Measurements from ENCODE around the gene ZMYND10.

Gene ZMYND10

DNA sequence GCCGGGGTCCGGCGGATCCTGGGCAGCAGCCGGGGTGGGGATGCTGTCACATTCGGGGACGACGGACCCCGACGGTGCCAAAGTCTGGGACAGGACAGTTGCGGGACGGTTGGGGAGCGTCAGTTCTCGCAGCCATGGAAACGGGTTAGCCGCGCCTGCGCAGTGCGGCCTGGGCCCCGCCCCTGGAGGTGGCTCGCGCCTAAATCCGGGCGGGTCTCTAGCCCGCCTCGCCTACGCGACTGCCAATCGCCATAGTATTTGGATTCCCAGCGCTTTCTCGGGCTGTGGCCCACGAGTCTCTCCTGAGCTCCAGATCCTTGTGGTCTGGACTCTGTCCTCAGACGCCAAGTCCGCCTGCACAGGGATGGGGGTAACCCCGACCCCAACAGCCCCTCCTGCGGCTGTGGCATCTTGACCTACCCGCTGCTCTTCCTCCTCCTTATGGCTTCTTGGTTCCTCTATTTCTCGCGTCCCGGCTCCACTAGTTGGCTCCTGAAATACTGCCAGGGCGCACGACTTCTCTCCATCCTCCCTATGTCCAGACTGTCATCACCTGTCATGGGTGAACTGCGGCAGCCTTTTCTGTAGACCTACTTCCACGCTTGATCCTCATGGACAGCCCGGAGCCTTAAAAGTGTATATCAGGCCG, at the start of gene ZMYND10:
Gene ZMYND10, minus strand, starts transcription at position 147 of the 649 bp plus-strand sequence. CDS start 153 bp downstream, outside the sequence.
- DNase-seq = no peak

- DNase-seq = no peak
Observed at GRCh38 chr3:50393061-50393460, 47.5 kb upstream of the ZMYND10 start.

DNA sequence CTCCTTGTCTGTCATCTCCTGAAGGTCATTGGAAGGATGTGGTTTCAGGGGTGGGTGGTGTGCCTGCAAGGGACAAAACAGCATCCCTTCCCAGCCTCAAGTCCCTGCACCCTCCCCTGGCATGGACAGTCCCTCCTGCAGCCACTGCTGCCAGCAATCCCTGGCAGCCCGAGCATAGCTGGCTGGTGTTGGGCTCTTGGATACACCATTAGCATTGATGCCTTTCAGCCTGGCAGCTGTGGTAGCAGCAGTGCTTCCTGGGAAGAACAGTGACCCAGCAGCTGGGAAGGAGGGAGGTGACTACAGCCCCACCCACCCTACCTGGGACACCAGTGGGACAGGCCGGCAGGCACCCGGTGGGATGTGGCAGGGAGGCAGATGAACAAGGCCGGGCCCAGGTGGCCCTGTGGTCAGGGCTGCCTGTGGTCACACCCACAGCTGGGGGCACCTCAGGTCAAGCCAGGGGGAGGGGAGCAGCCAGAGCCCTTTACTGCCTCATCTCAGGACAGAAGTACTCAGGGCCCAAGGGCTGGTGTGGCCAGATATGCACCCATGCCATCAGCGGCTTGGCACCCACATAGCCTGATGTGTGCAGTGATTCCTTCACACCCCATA, 46.7 kb upstream of the ZMYND10 start:
- no peak for DNase-seq

- DNase-seq = peak; percentile 52
Observed at GRCh38 chr3:50390508-50391224, 45.1 kb upstream of the ZMYND10 start.

DNA sequence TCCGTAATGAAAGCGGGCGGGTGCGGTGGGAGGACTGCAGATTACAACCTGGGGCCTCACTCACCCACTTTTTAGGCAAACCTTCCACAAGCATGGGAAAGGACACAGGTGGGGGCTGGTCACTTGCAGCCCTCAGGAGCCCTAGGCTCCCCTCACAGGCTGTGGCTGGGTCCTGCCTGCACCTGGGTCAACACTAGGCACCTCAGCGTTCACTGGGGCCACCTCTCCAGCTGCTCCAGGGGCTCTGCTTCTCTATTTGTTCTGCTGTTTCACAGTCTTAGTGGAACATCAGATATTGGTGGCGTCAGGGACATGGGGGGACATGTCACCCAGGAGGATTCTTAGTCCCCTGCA, 43.9 kb upstream of the ZMYND10 start:
- no peak for DNase-seq

DNA sequence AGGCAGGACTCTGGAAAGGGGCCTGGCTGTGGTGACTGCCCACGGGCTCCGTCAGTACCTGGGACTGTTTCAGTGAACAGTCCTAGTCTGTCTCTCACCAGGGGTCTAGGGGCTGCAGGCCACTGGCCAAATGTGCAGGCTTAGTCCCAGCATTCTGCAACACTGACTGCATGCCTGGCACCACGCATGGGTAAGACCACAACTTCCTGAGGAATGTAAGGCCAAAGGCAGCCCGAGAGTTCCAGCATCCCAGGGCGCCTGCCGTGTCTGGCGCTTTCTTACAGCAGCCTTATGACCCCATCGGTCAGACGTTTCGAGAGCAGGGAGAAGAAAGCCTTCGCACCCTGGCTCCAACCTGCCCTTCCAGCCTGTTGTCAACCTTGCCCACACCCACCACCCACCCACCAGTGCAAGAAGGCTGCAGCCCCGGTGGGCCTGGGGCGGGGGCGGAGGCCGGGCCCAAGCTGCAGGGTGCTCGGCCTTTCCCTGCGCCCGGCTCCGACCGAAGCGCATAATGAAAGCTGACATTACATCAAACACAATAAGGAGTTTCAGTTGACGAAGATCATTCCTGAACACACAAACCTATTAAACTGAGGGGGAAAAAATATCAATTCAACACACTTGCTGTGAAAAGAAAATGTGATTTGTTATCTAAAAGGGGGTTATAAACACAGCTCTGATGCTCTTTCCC, 43.3 kb upstream of the ZMYND10 start:
- no peak for DNase-seq

GRCh38 chr3:50388016-50388719, 42.6 kb upstream of the ZMYND10 start:
- DNase-seq = no peak

DNA sequence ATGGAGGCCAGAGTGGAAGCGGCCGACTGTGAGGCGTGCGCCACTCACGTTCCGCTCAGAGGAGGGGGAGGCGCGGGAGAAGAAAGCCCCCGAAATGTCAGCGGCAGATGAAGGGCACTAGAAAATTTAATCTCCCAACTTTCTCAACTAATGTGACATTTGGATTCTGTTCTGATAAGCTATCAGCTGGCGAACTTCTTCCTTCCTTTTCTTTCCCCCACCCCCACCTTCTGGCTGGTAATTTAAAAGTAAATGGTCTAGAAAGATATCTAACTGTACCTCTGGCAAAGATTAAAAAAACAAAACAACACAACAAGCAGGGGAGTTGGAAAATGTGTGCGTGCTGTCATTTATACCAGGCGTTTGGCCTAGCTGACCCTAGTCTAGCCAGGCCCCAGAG, 40.2 kb upstream of the ZMYND10 start:
- DNase-seq = no peak

DNA sequence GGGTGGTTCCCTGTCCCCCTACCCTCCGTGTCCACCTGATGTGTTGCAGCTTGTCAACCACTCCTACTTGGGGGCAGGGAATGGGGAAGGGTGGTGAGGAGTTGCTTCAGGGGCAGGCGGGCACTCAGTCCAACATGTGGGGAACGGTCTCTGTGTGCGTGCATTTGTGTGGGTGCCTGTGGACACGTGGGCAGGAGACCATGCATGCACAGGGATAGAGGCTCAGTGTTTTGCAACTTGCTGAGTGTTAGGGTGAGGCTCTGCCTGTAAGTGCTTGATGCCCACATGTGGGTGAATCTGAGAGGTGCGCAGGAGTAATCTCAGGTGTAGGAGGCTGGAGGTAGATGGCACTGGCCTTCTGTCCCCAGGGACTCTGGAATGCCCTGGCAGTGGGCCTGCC, 38.2 kb upstream of the ZMYND10 start:
- DNase-seq = no peak

- no peak for DNase-seq
Observed at GRCh38 chr3:50382722-50383121, 37.2 kb upstream of the ZMYND10 start.

DNA sequence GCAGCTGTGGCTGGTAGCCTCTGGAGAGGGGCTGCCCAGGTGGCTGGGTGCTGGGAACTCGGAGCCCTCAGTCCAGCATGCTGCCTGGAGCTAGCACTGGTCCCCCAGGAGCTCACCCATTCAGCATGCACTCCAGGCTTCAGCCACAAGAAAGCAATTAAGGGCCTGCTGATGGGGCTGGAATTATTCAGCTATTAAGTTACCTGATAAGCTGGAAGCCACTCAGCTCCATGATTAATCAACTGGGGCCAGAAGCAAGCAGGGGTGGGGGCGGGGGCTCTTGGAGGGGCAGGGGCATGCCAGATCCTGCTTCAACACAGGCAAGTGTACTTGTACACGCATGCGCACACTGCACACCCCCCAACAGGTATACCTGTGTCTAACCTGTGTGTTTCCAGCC, 35.9 kb upstream of the ZMYND10 start:
- DNase-seq = peak; percentile 35

DNA sequence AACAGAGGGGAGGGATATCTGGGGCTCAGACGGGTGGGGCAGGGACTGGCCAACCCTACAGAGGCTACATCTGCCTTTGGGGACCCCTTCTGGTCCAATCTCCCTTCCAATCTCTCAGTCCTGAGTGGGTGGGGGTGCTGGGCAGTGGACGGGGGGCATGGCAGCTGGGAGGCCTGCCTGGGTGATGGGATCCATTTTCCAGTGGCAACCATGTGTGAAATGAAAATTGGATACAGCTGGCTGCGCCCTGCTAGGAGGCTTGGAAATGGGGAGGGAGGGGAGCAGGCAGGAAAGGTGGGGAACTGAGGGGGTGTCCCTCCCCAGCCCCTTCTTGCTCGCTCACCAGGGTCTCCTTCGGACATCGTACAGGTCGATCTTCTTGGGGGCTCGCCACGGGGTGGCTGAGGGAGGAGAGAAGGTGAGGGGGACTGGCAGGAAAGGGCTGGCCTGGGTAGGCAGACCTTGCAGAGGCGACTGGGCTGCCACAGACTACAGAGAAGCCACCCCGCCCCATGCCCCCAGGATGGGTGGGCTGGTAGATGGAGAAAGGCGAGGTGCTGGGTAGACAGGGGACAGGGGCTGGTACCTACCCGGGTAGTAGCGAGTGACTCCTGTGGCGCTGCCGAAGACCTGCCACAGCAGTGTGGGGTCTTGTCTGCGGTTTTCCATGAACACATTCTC, 35.0 kb upstream of the ZMYND10 start:
- no peak for DNase-seq

DNA sequence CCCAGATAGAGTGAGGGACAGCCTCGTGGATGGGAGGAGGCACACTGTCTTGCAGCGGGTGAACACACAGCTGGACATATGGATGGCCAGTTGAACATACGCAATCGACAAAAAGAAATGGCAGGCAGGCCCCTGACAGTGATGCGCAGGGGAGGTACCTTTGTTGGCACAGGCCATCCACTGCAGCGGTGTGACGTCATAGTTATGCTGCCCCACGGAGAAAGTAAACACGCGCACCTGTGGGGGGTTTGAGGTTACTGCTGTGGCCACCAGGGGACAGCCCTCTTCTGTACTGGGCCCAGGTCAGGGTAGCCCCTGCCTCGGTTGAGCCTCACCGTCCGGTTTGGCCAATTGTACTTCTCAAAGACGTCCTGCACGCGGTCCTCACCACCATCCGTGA, 33.2 kb upstream of the ZMYND10 start:
- no peak for DNase-seq

DNA sequence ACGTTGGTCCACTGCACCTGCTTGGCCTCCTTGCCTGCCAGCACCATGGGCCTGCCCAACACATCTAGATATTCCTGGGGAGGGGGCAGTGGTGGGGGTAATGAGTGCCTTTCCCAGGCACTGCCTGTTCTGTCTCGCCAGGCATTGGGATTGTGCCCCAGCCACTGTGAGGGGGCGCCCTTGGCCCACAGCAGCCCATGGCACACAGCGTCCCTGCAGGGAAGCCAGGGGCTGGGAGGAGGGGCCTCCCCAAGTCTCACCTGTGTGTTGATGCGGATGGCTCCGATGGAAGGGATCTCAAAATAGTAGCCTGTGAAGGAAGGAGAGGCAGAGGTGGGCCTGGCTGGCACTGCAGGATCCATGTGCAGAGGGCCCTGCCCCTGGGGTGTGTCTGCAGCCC, 32.5 kb upstream of the ZMYND10 start:
- no peak for DNase-seq

DNA sequence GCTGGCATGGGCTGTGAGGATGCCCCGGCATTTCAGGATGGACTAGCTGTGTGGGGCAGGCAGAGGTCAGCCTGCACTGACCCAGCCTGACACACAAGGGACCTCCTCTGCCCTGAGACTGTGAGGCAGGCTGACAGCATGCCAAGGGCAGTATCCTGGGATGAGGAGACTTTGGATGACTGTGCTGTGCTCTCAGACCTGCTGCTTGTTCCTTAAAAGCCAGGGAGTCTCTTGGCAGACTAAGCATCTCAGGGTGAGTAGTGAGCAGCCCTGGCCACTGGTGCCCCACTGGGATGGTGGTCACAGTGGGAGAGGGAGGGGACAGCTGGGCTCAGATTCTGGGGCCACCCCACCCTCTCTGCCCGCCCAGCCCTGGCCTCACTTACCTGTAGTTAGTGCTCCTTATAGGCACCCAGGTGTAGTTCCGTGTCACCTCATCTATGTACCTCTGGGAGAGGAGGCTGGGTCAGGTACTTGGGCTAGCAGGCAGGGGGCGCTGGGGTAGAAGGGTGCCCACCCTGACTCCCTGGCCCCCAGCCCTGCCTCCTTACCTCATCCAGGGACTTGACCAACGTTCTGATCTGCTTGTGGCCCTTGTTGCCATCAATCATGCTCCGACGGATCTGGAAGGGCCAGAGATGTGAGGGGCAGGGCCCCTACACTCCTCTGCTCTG, 29.9 kb upstream of the ZMYND10 start:
- no peak for DNase-seq

DNA sequence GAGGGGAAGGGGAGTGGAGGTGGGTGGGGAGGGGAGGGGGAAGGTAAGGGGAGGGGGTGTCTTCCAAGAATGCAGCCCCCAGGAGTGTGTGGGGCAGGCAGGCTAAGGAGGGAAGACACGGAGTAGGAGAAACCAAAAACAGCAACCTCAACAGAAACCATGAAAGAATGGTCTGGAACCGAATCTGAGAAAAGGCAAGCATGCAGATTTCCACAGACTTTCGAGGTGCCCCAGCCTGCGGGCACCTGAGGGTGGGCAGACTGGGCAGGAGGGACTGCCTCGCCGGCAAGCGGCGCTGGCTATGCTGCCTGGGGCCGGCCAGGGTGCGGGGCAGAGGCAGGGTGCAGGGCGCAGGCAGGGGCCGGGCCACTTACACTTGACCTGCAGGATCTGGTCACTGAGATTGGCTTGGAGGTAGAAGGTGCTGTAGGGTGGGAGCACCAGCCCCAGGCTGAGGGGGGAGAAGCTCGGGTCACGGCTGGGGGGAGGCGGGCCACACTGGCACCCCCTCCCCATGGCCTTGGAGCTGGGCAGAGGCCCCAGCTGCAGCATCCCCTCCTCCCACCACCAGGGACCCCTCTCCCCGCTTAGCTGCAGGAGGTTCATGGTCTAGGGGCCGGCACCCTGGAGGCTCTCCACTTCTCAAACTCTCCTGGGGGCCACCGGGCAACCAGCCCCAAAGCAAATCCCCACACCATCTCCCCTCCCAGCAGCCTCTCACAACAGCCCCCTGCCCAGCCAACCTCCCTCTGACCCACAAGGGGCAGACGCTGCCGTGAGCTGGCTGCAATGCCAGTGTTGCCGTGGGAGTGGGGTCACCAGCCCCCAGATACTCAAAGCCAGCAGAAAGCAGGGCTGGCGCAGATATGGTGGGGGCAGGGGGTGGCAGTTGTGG, 29.1 kb upstream of the ZMYND10 start:
- no peak for DNase-seq

DNA sequence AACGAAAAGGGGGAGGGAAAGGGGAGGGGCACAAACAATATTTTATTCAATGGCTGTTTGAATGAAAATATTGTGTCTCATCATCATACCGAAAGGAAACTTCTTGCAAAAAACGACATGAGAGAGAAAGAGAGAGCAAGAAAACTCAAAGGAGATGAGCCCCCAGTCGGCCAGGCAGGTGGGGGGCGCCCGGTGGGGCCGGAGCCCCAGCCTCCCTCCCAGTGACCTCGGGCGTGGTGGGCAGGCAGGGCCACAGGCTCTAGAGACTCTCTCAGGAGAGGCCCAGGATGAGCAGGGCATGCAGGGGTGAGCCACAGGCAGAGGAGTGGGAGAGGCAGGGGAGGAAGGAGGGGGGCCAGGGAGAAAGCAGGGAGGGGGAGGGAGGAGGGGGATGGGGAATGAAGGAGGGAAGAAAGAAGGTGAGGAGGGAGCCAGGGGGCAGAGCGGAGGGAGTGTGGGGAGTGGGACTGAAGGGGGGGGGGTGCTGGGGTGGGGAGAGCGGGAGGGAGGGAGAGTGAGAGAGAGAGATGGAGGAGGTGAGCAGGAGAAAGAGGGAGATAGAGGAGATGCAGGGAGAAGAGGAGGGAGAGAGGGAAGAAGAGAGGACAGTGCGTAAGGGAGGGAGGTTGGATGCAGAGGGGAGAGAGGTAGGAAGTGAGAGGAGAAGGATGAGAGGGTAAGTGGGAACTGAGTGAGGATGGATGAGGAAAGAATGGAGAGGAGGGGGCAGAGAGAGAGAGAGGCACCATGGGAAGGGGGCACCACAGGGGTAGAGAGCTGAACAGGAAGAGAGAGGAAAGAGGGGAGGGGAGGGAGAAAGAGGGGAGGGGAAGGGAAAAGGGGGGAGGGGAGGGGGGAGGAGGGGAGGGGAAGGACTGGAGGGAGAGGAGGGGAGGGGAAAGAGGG, 27.9 kb upstream of the ZMYND10 start:
- DNase-seq = no peak

- no peak for DNase-seq
Observed at GRCh38 chr3:50372349-50372748, 26.8 kb upstream of the ZMYND10 start.

- no peak for DNase-seq
Observed at GRCh38 chr3:50371133-50371685, 25.7 kb upstream of the ZMYND10 start.

All from DMS 273 treated with DMSO at 0.1 percent for 48 hours (cell line).